ENCODE results near the gene C2CD2L.

Gene C2CD2L

DNA sequence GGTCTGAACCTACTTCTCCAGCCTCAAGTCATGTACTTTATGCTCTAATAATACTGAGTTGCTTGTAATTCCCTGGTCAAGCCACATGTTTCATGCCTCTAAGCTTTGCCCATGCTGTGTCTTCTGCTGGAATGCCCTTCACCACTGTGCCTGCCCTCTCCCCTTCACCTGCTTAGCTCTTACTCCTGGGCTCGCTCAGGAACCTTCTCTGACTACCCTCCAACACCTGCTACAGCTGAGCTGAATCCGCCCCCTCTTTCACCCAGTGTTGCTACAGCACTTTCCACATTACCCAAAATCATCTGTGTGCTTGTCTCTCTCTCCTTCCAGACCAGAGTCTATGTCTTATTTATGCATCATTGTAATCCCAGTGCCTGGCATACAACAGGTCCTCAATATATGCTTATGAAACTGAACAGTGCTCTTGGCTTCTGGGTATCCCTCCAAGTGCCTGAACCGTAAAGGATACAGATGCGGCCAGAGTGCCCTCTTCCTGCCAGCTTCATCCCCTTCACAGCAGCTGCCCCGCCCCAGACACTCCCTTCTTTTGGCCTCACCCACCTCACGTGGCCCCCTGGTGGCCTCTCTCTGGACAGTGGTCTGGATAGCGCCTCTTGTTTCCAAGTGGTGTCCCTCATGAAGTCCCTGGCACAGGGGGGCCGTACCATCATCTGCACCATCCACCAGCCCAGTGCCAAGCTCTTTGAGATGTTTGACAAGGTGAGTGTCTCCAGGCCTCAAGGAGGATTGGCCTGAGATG, 48.8 kb downstream of the C2CD2L start:
- no peak overlapping the region for H3K4me2 ChIP-seq
- H3K4me3 ChIP-seq (IDR thresholded peaks at IDR 0.05; ENCODE audit: insufficient read depth, low read depth, low read length) = no peak overlapping the region
- H3K27ac ChIP-seq = no peak overlapping the region
- TF ChIP-seq, protein P1, sequence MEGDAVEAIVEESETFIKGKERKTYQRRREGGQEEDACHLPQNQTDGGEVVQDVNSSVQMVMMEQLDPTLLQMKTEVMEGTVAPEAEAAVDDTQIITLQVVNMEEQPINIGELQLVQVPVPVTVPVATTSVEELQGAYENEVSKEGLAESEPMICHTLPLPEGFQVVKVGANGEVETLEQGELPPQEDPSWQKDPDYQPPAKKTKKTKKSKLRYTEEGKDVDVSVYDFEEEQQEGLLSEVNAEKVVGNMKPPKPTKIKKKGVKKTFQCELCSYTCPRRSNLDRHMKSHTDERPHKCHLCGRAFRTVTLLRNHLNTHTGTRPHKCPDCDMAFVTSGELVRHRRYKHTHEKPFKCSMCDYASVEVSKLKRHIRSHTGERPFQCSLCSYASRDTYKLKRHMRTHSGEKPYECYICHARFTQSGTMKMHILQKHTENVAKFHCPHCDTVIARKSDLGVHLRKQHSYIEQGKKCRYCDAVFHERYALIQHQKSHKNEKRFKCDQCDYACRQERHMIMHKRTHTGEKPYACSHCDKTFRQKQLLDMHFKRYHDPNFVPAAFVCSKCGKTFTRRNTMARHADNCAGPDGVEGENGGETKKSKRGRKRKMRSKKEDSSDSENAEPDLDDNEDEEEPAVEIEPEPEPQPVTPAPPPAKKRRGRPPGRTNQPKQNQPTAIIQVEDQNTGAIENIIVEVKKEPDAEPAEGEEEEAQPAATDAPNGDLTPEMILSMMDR (conservative IDR thresholded peaks at IDR 0.05; ENCODE audit: low read depth, low read length) = no peak
- no peaks in the 10 kb centered on the region for H3K79me2 ChIP-seq (ENCODE audit: insufficient read depth, low read depth)
- no peak overlapping the region for H3K9ac ChIP-seq
- H2AFZ ChIP-seq (ENCODE audit: low read depth) = no peak overlapping the region
- no peaks in the 10 kb centered on the region for H3K4me1 ChIP-seq (ENCODE audit: low read depth, poor library complexity, severe bottlenecking)
- no peaks in the 10 kb centered on the region for H3K36me3 ChIP-seq (ENCODE audit: insufficient read depth)
- no peaks in the 10 kb centered on the region for H4K20me1 ChIP-seq (ENCODE audit: insufficient read depth)
- H3K27me3 ChIP-seq (ENCODE audit: insufficient read depth, low read depth) = peaks cover 16% of the 10 kb centered on the region; the same call in 1 of the 2 replicates

DNA sequence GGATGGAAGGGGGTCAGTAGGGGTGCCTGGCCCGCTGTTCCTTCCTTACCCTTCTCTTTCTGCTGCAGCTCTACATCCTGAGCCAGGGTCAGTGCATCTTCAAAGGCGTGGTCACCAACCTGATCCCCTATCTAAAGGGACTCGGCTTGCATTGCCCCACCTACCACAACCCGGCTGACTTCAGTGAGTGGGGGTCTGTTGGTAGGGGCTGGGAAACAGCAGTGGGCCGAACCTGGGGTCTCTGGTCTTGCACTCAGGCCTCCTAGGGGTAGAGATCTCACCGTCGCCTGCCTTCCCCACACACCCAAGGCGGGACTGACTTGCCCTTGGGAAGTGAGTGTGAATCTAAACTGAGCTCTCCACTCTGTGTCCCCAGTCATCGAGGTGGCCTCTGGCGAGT, 49.4 kb downstream of the C2CD2L start:
- no peaks in the 10 kb centered on the region for H3K4me1 ChIP-seq (ENCODE audit: low read depth, poor library complexity, severe bottlenecking)
- no peaks in the 10 kb centered on the region for H4K20me1 ChIP-seq (ENCODE audit: insufficient read depth)
- TF ChIP-seq, protein P1 (conservative IDR thresholded peaks at IDR 0.05; ENCODE audit: low read depth, low read length) = no peak
- H3K4me2 ChIP-seq = no peak overlapping the region
- H3K9ac ChIP-seq = no peak overlapping the region
- peaks cover 11% of the 10 kb centered on the region; the same call in 1 of the 2 replicates for H3K27me3 ChIP-seq (ENCODE audit: insufficient read depth, low read depth)
- no peaks in the 10 kb centered on the region for H3K36me3 ChIP-seq (ENCODE audit: insufficient read depth)
- no peaks in the 10 kb centered on the region for H3K79me2 ChIP-seq (ENCODE audit: insufficient read depth, low read depth)
- H3K4me3 ChIP-seq (IDR thresholded peaks at IDR 0.05; ENCODE audit: insufficient read depth, low read depth, low read length) = no peak overlapping the region
- no peak overlapping the region for H3K27ac ChIP-seq
- H2AFZ ChIP-seq (ENCODE audit: low read depth) = no peak overlapping the region

DNA sequence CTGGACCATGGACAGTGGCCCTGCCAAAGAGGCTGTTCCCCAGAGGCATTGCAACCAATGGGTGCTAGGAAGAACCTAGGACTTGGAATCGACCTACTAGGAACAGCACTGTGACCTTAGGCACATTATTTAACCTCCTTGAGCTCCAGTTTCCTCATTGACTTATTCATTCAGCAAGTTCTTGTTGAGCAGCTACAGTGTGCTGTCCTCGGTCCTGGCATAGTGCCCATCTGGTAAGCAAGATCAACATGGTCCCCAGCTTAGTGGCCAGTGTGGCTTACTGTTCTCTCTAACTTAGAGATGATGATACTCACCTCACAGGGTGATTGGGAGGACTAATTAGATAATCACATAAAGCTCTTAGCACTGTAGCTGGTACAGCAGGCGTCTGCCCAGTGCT, 49.9 kb downstream of the C2CD2L start:
- Histone ChIP-seq H4K20me1 (ENCODE audit: insufficient read depth) (no peaks in the 10 kb centered on the region), H3K36me3 (ENCODE audit: insufficient read depth) (no peaks in the 10 kb centered on the region), H2AFZ (ENCODE audit: low read depth) (no peak overlapping the region), H3K4me1 (ENCODE audit: low read depth, poor library complexity, severe bottlenecking) (no peaks in the 10 kb centered on the region), H3K9ac (no peak overlapping the region), H3K27ac (no peak overlapping the region), H3K27me3 (ENCODE audit: insufficient read depth, low read depth) (peaks cover 10% of the 10 kb centered on the region; the same call in 1 of the 2 replicates), H3K4me2 (no peak overlapping the region), H3K4me3 (IDR thresholded peaks at IDR 0.05; ENCODE audit: insufficient read depth, low read depth, low read length) (no peak overlapping the region), H3K79me2 (ENCODE audit: insufficient read depth, low read depth) (no peaks in the 10 kb centered on the region)
- TF ChIP-seq, protein P1 (conservative IDR thresholded peaks at IDR 0.05; ENCODE audit: low read depth, low read length) = no peak

DNA sequence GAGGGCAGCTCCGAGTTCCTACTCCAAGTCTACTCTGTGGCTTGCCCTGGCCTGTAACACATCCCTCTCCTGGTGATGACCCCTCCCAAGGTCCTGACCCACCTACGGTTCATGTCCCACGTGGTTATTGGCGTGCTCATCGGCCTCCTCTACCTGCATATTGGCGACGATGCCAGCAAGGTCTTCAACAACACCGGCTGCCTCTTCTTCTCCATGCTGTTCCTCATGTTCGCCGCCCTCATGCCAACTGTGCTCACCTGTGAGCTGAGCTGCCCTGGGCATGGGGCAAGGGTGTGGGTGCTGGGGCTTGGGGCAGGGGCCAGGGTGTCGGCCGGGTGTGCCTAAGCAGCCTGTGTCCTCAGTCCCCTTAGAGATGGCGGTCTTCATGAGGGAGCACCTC, 51.3 kb downstream of the C2CD2L start:
- Histone ChIP-seq H2AFZ (ENCODE audit: low read depth) (no peak overlapping the region), H3K4me3 (IDR thresholded peaks at IDR 0.05; ENCODE audit: insufficient read depth, low read depth, low read length) (no peak overlapping the region), H3K27ac (no peak overlapping the region), H3K4me1 (ENCODE audit: low read depth, poor library complexity, severe bottlenecking) (no peaks in the 10 kb centered on the region), H3K36me3 (ENCODE audit: insufficient read depth) (no peaks in the 10 kb centered on the region), H3K27me3 (ENCODE audit: insufficient read depth, low read depth) (peaks cover 7% of the 10 kb centered on the region; the same call in 1 of the 2 replicates), H3K79me2 (ENCODE audit: insufficient read depth, low read depth) (no peaks in the 10 kb centered on the region), H3K4me2 (no peak overlapping the region), H4K20me1 (ENCODE audit: insufficient read depth) (no peaks in the 10 kb centered on the region), H3K9ac (no peak overlapping the region)
- TF ChIP-seq, protein P1 (conservative IDR thresholded peaks at IDR 0.05; ENCODE audit: low read depth, low read length) = no peak

Data from KMS-11 (cell line).